Measurements from ENCODE around the gene ZBTB44.

DNA sequence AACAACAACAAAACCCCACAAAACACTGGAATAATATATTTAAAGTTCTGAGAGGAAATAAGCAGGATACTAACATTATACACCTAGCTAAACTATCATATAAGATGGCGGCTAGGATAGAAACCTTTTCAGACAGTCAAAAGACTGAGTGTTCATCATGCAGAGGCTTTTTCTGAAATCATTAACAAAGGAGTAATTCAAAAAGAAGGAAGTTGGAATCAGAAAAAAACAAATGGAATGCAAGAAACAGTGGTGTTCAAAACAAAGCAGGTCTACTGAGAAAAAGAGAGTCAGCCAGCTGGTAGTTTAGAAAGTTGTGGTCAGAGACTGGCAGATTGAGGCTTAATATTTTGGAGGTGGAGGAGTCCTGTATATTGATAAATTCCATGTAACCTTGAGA, 30.1 kb upstream of the ZBTB44 start:
- TF ChIP-seq POLR2AphosphoS5 (IDR thresholded peaks at IDR 0.05; ENCODE audit: low read depth, low read length) (no peak), SIN3A (IDR thresholded peaks at IDR 0.05; ENCODE audit: borderline replicate concordance, insufficient read depth, low read length) (no peak), REST (IDR thresholded peaks at IDR 0.05; ENCODE audit: insufficient read depth in 1 of 2, low read depth in 2 of 2, low read length in 2 of 2) (no peak), TAF1 (IDR thresholded peaks at IDR 0.05; ENCODE audit: borderline replicate concordance, insufficient read depth, low read length) (no peak), FOXP2 (optimal IDR thresholded peaks at IDR 0.05; ENCODE audit: borderline replicate concordance, extremely low read depth, extremely low read length, insufficient read depth) (no peak)

Data from PFSK-1 (cell line).